BLaER1 (cell line): ENCODE measurements around the gene EDAR.
A peak's percentile ranks its signal among the peaks of the same experiment; 100 is the strongest.

ENCODE experiments used
- H3K27ac ChIP-seq: shearing (Covaris generic); formaldehyde crosslinking; 2 replicates; pipeline ENCODE4 v1.8.1; 2022
- H3K27me3 ChIP-seq: shearing (Covaris generic); formaldehyde crosslinking; 2 replicates; pipeline ENCODE4 v1.8.1; 2022
- H3K36me3 ChIP-seq: shearing (Covaris generic); formaldehyde crosslinking; 2 replicates; pipeline ENCODE4 v1.8.1; 2022
- H3K4me1 ChIP-seq: shearing (Covaris generic); formaldehyde crosslinking; 2 replicates; pipeline ENCODE4 v1.8.1; 2022
- H3K4me2 ChIP-seq: shearing (Covaris generic); formaldehyde crosslinking; 2 replicates; pipeline ENCODE4 v1.8.1; 2022
- H3K4me3 ChIP-seq: shearing (Covaris generic); formaldehyde crosslinking; 2 replicates; pipeline ENCODE4 v1.8.1; 2022
- H3K9ac ChIP-seq: shearing (Covaris generic); formaldehyde crosslinking; 2 replicates; pipeline ENCODE4 v1.8.1; 2022
- H3K9me3 ChIP-seq: shearing (Covaris generic); formaldehyde crosslinking; 2 replicates; pipeline ENCODE4 v1.8.1; 2022
- H4K20me1 ChIP-seq: shearing (Covaris generic); formaldehyde crosslinking; 2 replicates; pipeline ENCODE4 v1.8.1; 2022
- Cebpa-rat ChIP-seq: shearing (Covaris generic); IDR thresholded peaks from 2 replicates; pipeline ENCODE4 v1.8.1; 2022

EDAR gene

DNA sequence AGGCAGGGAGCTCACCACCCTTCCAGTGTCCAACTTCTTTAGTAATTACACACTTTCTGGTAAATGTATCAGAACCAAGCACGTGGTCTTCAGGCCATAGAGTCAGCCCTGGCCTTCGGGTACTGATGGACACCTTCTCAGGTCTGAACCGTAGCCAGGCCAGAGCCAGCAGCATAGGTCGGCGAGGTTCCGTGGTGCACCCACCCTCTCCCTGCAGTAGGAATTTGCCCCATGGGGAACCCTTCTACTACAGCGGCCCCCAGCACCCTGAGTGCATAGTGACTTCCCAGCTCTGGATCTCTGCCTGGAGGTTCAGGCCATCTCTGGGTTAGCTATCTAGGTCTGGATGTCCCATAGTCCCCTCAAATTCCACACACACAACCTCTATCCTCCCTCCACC is 61.6 kb downstream of the EDAR start:
- H3K9ac ChIP-seq = no peak overlapping the region
- H3K4me1 ChIP-seq = peaks cover 25% of the 10 kb centered on the region
- no peaks in the 10 kb centered on the region for H4K20me1 ChIP-seq
- H3K4me2 ChIP-seq = no peak overlapping the region
- no peak overlapping the region for H3K27ac ChIP-seq
- H3K36me3 ChIP-seq = no peaks in the 10 kb centered on the region
- no peak for TF ChIP-seq Cebpa-rat
- H3K27me3 ChIP-seq = no peaks in the 10 kb centered on the region
- no peaks in the 10 kb centered on the region for H3K9me3 ChIP-seq
- H3K4me3 ChIP-seq = no peak overlapping the region

DNA sequence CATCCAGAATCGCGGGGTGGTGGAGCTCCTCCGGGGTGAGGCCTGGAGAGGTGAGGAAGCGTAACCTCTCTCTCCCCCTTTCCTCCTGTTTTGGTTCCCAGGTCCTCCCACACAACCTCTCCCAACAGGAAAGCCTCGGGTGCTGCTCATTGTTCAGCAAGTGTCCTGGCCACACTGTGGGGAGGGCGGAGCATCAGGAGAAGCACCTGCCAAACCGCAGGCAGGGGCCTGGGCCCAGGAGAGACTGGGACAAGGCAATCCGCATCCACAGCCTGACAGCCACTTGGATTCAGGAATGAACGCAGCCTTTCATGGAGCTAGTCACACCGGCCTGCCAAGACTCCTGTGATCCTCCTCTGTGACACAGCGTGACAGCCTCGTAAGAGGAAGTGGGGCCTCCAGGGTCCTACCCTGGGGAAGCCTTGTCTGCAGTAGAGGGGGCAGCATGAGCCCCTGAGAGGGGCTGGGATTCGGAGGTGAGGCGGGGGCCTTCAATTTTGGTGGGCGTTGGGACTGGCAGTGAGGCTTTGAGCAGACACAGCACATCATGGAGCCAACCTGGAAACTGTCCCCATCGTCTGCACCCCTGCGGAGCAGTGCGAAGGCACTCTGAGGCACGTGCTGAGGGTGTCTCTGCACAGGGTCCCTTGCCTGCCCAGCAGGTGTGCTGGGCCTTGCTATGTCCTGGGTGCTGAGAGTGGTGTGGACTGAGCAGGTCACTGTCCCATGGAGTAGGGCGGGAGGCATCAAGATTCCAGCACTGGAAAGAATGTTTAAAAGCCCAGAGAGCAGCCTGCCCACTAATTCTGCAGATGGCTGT is 62.2 kb downstream of the EDAR start:
- no peaks in the 10 kb centered on the region for H3K36me3 ChIP-seq
- H3K4me3 ChIP-seq = no peak overlapping the region
- no peaks in the 10 kb centered on the region for H3K9me3 ChIP-seq
- H3K4me1 ChIP-seq = peaks cover 23% of the 10 kb centered on the region
- H3K27ac ChIP-seq = no peak overlapping the region
- H3K4me2 ChIP-seq = peak overlapping the region; percentile 28
- TF ChIP-seq Cebpa-rat = no peak
- no peaks in the 10 kb centered on the region for H4K20me1 ChIP-seq
- H3K27me3 ChIP-seq = no peaks in the 10 kb centered on the region
- H3K9ac ChIP-seq = no peak overlapping the region

DNA sequence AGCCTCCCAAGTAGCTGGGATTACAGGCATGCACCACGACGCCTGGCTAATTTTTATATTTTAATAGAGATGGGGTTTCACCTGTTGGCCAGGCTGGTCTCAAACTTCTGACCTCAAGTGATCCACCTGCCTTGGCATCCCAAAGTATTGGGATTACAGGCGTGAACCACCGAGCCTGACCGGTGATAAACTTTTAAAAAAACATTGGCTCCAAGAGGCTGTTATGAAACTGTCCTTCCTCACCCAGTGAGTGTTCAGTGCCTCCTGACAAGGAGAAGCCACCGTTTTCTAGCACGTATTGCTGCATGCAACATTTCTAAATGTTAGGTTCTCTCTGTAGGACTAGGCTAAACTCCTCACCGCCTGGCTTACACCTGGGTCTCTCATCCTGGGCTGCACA is 63.3 kb downstream of the EDAR start:
- H3K4me1 ChIP-seq = peaks cover 18% of the 10 kb centered on the region
- no peaks in the 10 kb centered on the region for H3K27me3 ChIP-seq
- TF ChIP-seq Cebpa-rat = no peak
- H3K9me3 ChIP-seq = no peaks in the 10 kb centered on the region
- H3K36me3 ChIP-seq = no peaks in the 10 kb centered on the region
- H3K27ac ChIP-seq = no peak overlapping the region
- H3K4me2 ChIP-seq = no peak overlapping the region
- H4K20me1 ChIP-seq = no peaks in the 10 kb centered on the region
- no peak overlapping the region for H3K4me3 ChIP-seq
- H3K9ac ChIP-seq = no peak overlapping the region

DNA sequence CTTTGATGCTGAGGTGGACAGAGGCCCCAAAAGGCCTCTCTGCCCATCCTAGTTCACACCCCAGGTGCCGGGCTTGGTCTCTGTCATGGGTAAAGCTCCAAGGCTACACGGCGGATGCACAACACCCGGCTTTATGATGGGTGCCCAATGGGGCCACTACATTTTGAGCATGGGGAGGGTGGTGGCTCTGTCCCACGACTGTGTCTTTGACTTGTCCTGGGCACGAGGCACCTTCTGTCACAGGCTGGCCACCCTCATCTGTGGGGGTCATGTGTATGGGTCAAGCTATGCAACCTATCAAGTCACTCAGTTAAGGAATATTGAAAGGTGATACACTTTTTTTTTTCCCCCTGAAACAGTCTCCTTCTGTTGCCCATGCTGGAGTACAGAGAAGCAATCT is 63.7 kb downstream of the EDAR start:
- Histone ChIP-seq H3K4me2 (no peak overlapping the region), H3K9me3 (no peaks in the 10 kb centered on the region), H4K20me1 (no peaks in the 10 kb centered on the region), H3K4me3 (no peak overlapping the region), H3K4me1 (peaks cover 18% of the 10 kb centered on the region), H3K9ac (no peak overlapping the region), H3K27ac (no peak overlapping the region), H3K36me3 (no peaks in the 10 kb centered on the region), H3K27me3 (no peaks in the 10 kb centered on the region)
- TF ChIP-seq Cebpa-rat = no peak

DNA sequence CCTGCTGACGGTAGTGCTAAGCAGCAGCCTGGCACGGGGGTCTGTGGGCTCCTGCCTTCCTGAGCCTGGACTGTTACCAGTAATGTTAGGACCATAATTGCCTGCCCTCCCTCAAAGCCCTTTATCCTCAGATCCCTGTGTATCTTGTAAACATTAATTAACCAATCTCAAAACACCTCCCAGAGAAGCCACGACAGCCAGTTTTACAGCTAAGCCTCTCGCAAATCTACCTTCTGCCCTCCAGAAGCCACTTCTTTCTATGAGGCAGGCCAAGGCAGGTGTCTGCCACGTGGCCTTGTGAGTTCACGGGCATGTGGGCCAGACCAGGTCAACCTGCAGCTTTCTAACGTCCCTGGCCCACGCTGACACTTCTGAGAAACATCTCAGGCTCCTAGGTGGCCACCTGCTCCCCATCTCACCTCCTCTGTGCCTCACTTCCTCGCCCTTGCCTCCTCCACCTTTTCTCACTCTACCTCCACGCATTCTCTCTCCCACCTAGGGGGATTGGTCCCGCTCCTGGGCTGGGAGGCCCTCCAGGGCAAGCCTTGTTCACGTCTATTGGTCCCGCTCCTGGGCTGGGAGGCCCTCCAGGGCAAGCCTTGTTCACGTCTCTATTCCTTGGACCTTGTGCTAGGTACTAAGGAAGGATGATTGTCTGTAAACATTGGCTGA is 64.3 kb downstream of the EDAR start:
- Histone ChIP-seq H4K20me1 (no peaks in the 10 kb centered on the region), H3K36me3 (no peaks in the 10 kb centered on the region), H3K4me3 (no peak overlapping the region), H3K27me3 (no peaks in the 10 kb centered on the region), H3K9me3 (no peaks in the 10 kb centered on the region), H3K27ac (no peak overlapping the region), H3K4me2 (no peak overlapping the region), H3K9ac (no peak overlapping the region), H3K4me1 (peaks cover 18% of the 10 kb centered on the region)
- TF ChIP-seq Cebpa-rat = no peak

DNA sequence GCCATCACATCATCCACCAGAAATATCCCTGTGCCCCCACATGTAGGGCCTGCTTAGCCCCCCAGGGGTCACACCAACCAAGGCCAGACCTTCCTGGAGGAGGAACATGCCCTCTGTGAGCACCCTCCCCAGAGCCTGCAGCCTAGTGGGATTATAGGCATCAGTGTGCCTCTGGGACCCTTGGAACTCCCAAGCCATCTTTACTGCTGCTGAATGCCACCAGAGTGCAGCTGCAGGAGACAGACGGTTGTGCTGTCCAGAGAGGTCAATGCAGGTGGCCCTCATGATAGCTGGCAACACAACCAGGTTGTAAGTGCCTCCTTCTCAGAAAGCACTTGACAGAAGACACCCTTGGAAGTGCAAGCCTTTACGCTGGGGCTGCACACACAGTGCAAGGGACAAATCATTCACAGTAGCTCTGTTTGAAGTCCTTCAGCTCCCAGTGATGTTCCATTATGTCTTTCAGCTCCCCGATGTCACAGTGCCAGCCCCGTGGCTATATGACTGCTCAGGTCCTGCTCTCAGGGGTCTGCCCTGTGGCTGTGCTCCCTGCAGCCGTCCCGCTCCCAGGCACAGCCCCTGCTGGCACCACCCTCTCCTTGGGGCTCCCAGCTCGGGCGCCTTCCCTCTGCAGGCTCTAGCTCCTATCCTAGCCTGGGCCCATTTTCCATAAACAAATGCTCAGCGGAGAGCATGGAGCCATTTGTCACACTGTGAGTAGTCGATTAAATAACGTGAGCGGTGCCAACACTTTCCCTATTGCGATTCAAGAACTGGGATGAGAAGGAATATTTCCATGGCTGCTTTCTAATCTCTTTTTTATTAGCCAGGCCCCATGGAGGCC is 65.1 kb downstream of the EDAR start:
- H3K4me3 ChIP-seq = no peak overlapping the region
- no peaks in the 10 kb centered on the region for H4K20me1 ChIP-seq
- H3K9ac ChIP-seq = no peak overlapping the region
- H3K9me3 ChIP-seq = no peaks in the 10 kb centered on the region
- peaks cover 20% of the 10 kb centered on the region for H3K4me1 ChIP-seq
- TF ChIP-seq Cebpa-rat = no peak
- no peaks in the 10 kb centered on the region for H3K36me3 ChIP-seq
- no peak overlapping the region for H3K27ac ChIP-seq
- H3K27me3 ChIP-seq = no peaks in the 10 kb centered on the region
- peak overlapping the region; percentile 28 for H3K4me2 ChIP-seq

DNA sequence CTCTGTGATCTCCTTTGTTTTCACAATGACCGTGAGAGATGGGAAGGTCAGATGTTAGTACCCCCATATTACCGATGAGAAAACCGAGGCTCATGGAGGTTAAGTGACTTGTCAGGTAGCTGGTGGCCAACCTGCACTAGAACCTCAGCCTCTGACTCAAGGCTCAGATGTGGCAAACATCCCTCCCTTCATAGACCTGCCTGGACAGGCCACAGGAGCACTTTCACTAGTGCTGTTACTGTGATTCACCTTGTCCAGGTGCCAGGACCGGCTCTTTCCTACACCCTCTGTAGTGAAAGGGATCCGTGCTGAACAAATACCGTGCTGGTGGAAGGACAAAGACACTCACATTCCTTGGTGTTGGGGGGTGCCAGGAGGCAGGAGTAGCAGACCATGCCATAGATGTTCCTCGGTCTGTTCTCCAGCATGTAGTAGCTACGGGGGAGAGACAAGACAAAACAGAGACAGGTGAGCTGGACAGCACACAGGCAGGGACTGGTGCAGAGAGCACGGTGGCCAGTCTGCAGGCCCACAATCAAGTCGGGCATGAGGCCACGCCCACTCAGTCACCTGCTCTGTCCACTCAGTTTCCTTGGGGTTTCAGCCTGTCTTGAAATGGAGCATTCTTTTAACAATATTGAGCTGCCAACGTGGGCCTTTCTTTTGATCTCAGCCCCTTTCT is 65.9 kb downstream of the EDAR start:
- peak overlapping the region; percentile 28 for H3K4me2 ChIP-seq
- no peak overlapping the region for H3K27ac ChIP-seq
- no peaks in the 10 kb centered on the region for H3K27me3 ChIP-seq
- H3K4me3 ChIP-seq = no peak overlapping the region
- no peak overlapping the region for H3K9ac ChIP-seq
- H3K9me3 ChIP-seq = no peaks in the 10 kb centered on the region
- H4K20me1 ChIP-seq = no peaks in the 10 kb centered on the region
- no peaks in the 10 kb centered on the region for H3K36me3 ChIP-seq
- TF ChIP-seq Cebpa-rat = no peak
- peaks cover 28% of the 10 kb centered on the region for H3K4me1 ChIP-seq

DNA sequence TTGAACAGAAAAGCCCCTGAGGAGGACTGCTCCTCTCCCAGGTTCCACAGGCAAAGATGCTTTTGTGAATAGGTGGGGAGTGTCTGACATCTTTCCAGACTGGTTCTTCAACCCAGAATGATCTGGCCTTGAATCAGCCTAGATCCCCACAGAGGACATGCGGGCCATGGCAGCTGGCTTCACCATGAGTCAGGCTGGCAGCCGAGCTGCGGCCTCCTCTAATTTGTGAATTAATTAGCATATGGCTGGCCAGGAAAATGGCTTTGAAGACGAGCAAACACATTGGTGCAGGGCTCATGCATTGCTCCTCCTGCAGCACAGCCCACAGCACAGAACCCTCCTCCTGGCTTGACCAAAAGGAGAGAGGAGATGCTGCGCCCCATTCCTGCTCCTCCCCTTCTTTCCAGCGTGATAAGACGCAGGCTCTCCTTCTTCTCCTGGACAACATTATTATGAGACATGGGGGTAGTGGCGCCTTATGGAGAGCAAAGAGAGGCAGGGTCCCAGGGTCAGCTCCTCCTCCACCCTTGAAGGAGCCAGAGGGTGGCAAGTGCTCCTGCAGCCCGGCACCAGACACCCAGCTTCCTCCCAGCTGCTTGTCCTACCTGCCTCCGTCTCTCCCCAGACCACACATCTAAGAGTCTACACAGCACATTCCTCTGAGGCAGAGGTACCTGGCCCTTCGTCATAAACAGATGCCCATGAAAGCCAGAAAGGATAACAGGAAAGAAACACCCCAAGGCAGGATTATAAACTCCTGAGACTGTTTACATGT is 66.7 kb downstream of the EDAR start:
- no peak overlapping the region for H3K4me2 ChIP-seq
- TF ChIP-seq Cebpa-rat = no peak
- H3K4me3 ChIP-seq = no peak overlapping the region

More for the DNA sequence above, 66.7 kb downstream of the EDAR start:
- Histone ChIP-seq H3K9ac (no peak overlapping the region), H4K20me1 (no peaks in the 10 kb centered on the region), H3K9me3 (no peaks in the 10 kb centered on the region), H3K4me1 (peaks cover 37% of the 10 kb centered on the region), H3K36me3 (no peaks in the 10 kb centered on the region), H3K27me3 (no peaks in the 10 kb centered on the region), H3K27ac (no peak overlapping the region)
